Measurements from ENCODE around the gene ARL5B. TPM values are rescaled to one million over a fixed set of nuclear protein-coding genes. Genes with fewer than 3 reads are reported as not detected.
"Not testable (repeated sequence)": the region's sequence is repeated elsewhere in the genome, so short reads cannot be mapped to it uniquely, and the experiment has no call there.

ARL5B gene
- total and polyA plus RNA-seq, 2 of the 8 experiments (the other 6 are each of a cell fraction or from before 2014, with no cell fraction given) = 8.4 to 52.1 TPM

DNA sequence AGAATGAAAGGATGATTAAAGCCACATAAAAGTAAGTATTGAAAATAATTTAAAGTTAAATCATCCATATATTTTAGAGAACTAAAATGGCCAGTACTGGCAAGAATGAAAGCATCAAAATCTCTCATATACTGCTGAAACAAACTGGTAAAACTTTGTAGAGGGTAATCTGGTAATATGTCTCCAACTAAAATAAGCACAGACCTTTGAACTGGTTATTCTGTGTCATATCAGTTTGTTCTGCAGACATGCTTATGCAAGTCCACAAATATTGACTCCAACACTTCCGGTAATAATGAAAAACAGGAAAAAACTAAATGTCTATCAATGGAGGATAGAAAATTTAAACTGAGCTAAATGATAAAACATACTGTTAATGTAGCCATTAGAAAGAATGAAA, 21.8 kb upstream of the ARL5B start:
- H4K5ac ChIP-seq (ENCODE audit: insufficient read length, low read depth, low read length); H3K9me3 ChIP-seq (ENCODE audit: insufficient read depth in 2 of 2, low read depth in 1 of 2, low read length in 1 of 2); H3K23me2 ChIP-seq (ENCODE audit: low read depth, low read length); H4K8ac ChIP-seq (ENCODE audit: extremely low read depth, insufficient read depth, low read length); H4K91ac ChIP-seq (replicated peaks; ENCODE audit: insufficient read length, low read length); H3K4me2 ChIP-seq (ENCODE audit: insufficient read depth in 1 of 2, low read depth in 2 of 2, low read length in 2 of 2); H3K4ac ChIP-seq (replicated peaks; ENCODE audit: insufficient read length, low read depth, low read length); H2BK20ac ChIP-seq (ENCODE audit: low read length); H3K14ac ChIP-seq (ENCODE audit: insufficient read length); H3K9ac ChIP-seq (replicated peaks in 1 of 4; ENCODE audit: extremely low read depth in 1 of 4, low read depth in 3 of 4, low read length in 3 of 4); H3K79me1 ChIP-seq (ENCODE audit: low read depth, low read length); H2BK5ac ChIP-seq (ENCODE audit: low read depth, low read length); H3K4me1 ChIP-seq (replicated peaks in 1 of 4; ENCODE audit: control insufficient read depth in 3 of 4, insufficient read depth in 4 of 4, low read length in 3 of 4); H2BK12ac ChIP-seq (ENCODE audit: low read depth, low read length); H3K79me2 ChIP-seq (ENCODE audit: control insufficient read depth in 1 of 2, insufficient read depth in 2 of 2, low read length in 2 of 2); H2BK15ac ChIP-seq (ENCODE audit: low read length); H3K4me3 ChIP-seq (ENCODE audit: extremely low read depth in 1 of 4, insufficient read depth in 2 of 4, low read depth in 3 of 4, low read length in 4 of 4); H3K56ac ChIP-seq (replicated peaks; ENCODE audit: insufficient read length, low read depth, low read length); H4K20me1 ChIP-seq (replicated peaks in 1 of 2; ENCODE audit: control insufficient read depth in 1 of 2, insufficient read depth in 2 of 2, low read length in 2 of 2); H2AK5ac ChIP-seq (ENCODE audit: low read depth, low read length); H3K27me3 ChIP-seq (replicated peaks in 1 of 4; ENCODE audit: control insufficient read depth in 3 of 4, extremely low read depth in 1 of 4, insufficient read depth in 3 of 4, low read length in 3 of 4); FAIRE-seq; H3K23ac ChIP-seq (ENCODE audit: insufficient read length); POLR2A ChIA-PET (ENCODE audit: partially characterized antibody); H2AFZ ChIP-seq (ENCODE audit: low read length); H2BK120ac ChIP-seq (replicated peaks; ENCODE audit: low read depth, low read length); H3K18ac ChIP-seq (ENCODE audit: extremely low read depth, low read length); CTCF ChIA-PET (ENCODE audit: partially characterized antibody); DNase-seq (ENCODE audit: low read depth in 1 of 2, low spot score in 2 of 2); H3K36me3 ChIP-seq (ENCODE audit: control insufficient read depth in 2 of 4, insufficient read depth in 4 of 4, low read length in 3 of 4); H3K27ac ChIP-seq (ENCODE audit: low read depth, low read length): not testable (repeated sequence)
- WGBS, 2 experiments (ENCODE audit: extremely low coverage in 1 of 2, insufficient coverage in 1 of 2, insufficient read length in 1 of 2, insufficient replicate concordance in 2 of 2, low coverage in 1 of 2, low lambda C conversion rate in 2 of 2, missing lambda C conversion rate in 1 of 2) = 96% methylated on average over 1 of the region's 1 CpG; no CpG with 5 or more reads in 1 of the 2 experiments

- H3K18ac ChIP-seq (ENCODE audit: extremely low read depth, low read length); FAIRE-seq; H4K91ac ChIP-seq (replicated peaks; ENCODE audit: insufficient read length, low read length); H4K20me1 ChIP-seq (replicated peaks in 1 of 2; ENCODE audit: control insufficient read depth in 1 of 2, insufficient read depth in 2 of 2, low read length in 2 of 2); H3K4ac ChIP-seq (replicated peaks; ENCODE audit: insufficient read length, low read depth, low read length); H3K4me1 ChIP-seq (replicated peaks in 1 of 4; ENCODE audit: control insufficient read depth in 3 of 4, insufficient read depth in 4 of 4, low read length in 3 of 4); H2BK5ac ChIP-seq (ENCODE audit: low read depth, low read length); H2BK12ac ChIP-seq (ENCODE audit: low read depth, low read length); H3K79me1 ChIP-seq (ENCODE audit: low read depth, low read length); H3K79me2 ChIP-seq (ENCODE audit: control insufficient read depth in 1 of 2, insufficient read depth in 2 of 2, low read length in 2 of 2); CTCF ChIA-PET (ENCODE audit: partially characterized antibody); H3K4me2 ChIP-seq (ENCODE audit: insufficient read depth in 1 of 2, low read depth in 2 of 2, low read length in 2 of 2); H3K9ac ChIP-seq (replicated peaks in 1 of 4; ENCODE audit: extremely low read depth in 1 of 4, low read depth in 3 of 4, low read length in 3 of 4); H3K27me3 ChIP-seq (replicated peaks in 1 of 4; ENCODE audit: control insufficient read depth in 3 of 4, extremely low read depth in 1 of 4, insufficient read depth in 3 of 4, low read length in 3 of 4); H3K23me2 ChIP-seq (ENCODE audit: low read depth, low read length); H2BK20ac ChIP-seq (ENCODE audit: low read length); DNase-seq (ENCODE audit: low read depth in 1 of 2, low spot score in 2 of 2); H3K27ac ChIP-seq (ENCODE audit: low read depth, low read length); H2AFZ ChIP-seq (ENCODE audit: low read length); H2BK15ac ChIP-seq (ENCODE audit: low read length); H2AK5ac ChIP-seq (ENCODE audit: low read depth, low read length); H3K14ac ChIP-seq (ENCODE audit: insufficient read length); H4K5ac ChIP-seq (ENCODE audit: insufficient read length, low read depth, low read length); H3K9me3 ChIP-seq (ENCODE audit: insufficient read depth in 2 of 2, low read depth in 1 of 2, low read length in 1 of 2); H3K23ac ChIP-seq (ENCODE audit: insufficient read length); H4K8ac ChIP-seq (ENCODE audit: extremely low read depth, insufficient read depth, low read length); H3K4me3 ChIP-seq (ENCODE audit: extremely low read depth in 1 of 4, insufficient read depth in 2 of 4, low read depth in 3 of 4, low read length in 4 of 4); H3K56ac ChIP-seq (replicated peaks; ENCODE audit: insufficient read length, low read depth, low read length); H3K36me3 ChIP-seq (ENCODE audit: control insufficient read depth in 2 of 4, insufficient read depth in 4 of 4, low read length in 3 of 4); H2BK120ac ChIP-seq (replicated peaks; ENCODE audit: low read depth, low read length): not testable (repeated sequence)
- 92% methylated on average over 2 of the region's 2 CpGs; no CpG with 5 or more reads in 1 of the 2 experiments for WGBS, 2 experiments (ENCODE audit: extremely low coverage in 1 of 2, insufficient coverage in 1 of 2, insufficient read length in 1 of 2, insufficient replicate concordance in 2 of 2, low coverage in 1 of 2, low lambda C conversion rate in 2 of 2, missing lambda C conversion rate in 1 of 2)
- POLR2A ChIA-PET (ENCODE audit: partially characterized antibody) = interaction anchor here (1.3 kb wide), 1 partner anchor 20 kb away, joined by 4 read pairs; the partner anchor contains the start of gene ARL5B
These were observed 19.5 kb upstream of the ARL5B start for GRCh38 chr10:18639719-18640118.

Measured in H1 (cell line).